PFSK-1 (cell line): ENCODE measurements around the gene PRKD1.

Source experiments
- REST ChIP-seq, 2 experiments: IDR thresholded peaks; 2 replicates each; pipeline versions ENCODE4 v1.6.1 to v1.8.0; 2011 to 2012; ENCODE audit warnings: low read depth in 2 of 2, low read length in 2 of 2, control low read depth in 1 of 2, inconsistent platforms in 1 of 2, mild to moderate bottlenecking in 1 of 2, moderate library complexity in 1 of 2; ENCODE audit not compliant: insufficient read depth in 1 of 2
- SIN3A ChIP-seq: IDR thresholded peaks from 2 replicates; pipeline ENCODE4 v1.6.1; 2012; ENCODE audit warnings: mild to moderate bottlenecking, low read length, moderate library complexity, borderline replicate concordance; ENCODE audit not compliant: insufficient read depth

DNA sequence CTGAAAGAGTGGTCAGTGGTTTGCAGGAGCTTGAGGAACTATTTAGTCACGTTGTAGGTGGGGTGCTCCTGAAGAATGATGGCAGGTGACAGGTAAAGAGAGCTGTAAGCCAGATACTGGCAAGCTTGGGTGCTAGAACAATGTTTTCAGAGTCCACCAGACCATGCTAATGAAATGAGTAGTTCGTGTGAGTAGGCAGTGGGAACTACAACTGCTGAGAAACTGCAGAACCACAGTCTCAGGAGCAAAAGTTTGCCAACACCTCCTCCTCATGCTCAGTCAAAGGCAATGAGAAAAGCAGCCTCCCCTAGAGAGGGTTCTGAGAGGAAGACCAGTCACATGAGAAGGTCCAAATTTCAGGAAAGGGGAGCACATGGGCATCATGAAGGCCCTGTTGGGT is 91.3 kb downstream of the PRKD1 start:
- TF ChIP-seq REST (IDR thresholded peaks at IDR 0.05; ENCODE audit: insufficient read depth in 1 of 2, low read depth in 2 of 2, low read length in 2 of 2) = no peak
- no peak for TF ChIP-seq SIN3A
